ENCODE data around the gene CAMKMT. TPM values are rescaled to one million over a fixed set of nuclear protein-coding genes. Genes with fewer than 3 reads are reported as not detected.

The CAMKMT gene
- polyA plus RNA-seq, 2 donors, result 5.2 to 5.6 TPM

DNA sequence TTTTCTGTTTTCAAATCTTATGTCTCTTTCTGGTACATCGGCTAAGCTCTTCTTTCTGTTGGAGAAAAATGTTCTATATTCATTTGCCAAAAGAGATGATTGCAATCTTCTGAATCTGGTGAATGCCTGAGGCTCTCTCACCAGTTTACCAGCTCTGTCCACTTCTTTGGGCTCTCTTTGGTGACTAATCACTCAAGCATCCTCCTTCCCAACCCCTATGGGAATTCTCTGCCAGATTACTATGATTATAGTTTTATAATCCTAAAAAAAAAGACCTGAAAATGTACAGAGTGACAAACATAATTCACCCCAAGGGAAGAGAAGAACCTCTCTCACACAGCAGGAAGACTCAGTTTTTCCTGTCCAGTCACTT is 187.3 kb downstream of the CAMKMT start:
- Histone ChIP-seq H3K4me1 (ENCODE audit: control insufficient read depth in 2 of 2, insufficient read depth in 2 of 2, low read length in 1 of 2) (no peaks in the 10 kb centered on the region), H3K27me3 (ENCODE audit: control insufficient read depth in 1 of 2, insufficient read depth in 2 of 2, low read length in 2 of 2) (no peaks in the 10 kb centered on the region), H3K36me3 (ENCODE audit: control insufficient read depth in 2 of 2, insufficient read depth in 2 of 2, low read length in 1 of 2) (no peaks in the 10 kb centered on the region), H3K9me3 (ENCODE audit: control insufficient read depth in 2 of 2, insufficient read depth in 1 of 2, low read depth in 1 of 2, low read length in 1 of 2) (no peaks in the 10 kb centered on the region), H3K27ac (ENCODE audit: low read depth in 2 of 2, low read length in 1 of 2) (no peak overlapping the region), H3K4me3 (ENCODE audit: low read depth in 1 of 2, low read length in 2 of 2) (no peak overlapping the region)
- WGBS, 2 donors, result 32 to 56% methylated on average over 1 of the region's 1 CpG

DNA sequence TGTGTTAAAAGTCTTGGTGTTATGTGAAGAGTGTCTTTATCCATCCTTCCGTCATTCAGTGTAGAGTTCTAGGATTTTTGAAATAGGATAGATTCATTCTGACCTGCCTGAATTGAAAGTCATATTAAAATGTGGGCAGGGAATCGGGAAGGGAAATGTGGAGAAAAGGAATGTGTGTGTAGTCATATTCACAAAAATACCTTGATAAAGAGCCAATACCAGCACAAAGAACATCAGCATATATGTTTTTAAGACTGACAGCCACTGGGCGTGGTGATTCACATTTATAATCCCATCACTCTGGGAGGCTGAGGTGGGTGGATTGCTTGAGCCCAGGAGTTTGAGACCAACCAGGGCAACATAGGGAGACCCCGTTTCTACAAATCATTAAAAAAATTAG is 188.1 kb downstream of the CAMKMT start:
- H3K4me1 ChIP-seq (ENCODE audit: control insufficient read depth in 2 of 2, insufficient read depth in 2 of 2, low read length in 1 of 2), result no peaks in the 10 kb centered on the region
- H3K36me3 ChIP-seq (ENCODE audit: control insufficient read depth in 2 of 2, insufficient read depth in 2 of 2, low read length in 1 of 2), result no peaks in the 10 kb centered on the region
- H3K27me3 ChIP-seq (ENCODE audit: control insufficient read depth in 1 of 2, insufficient read depth in 2 of 2, low read length in 2 of 2), result no peaks in the 10 kb centered on the region
- no peak overlapping the region for H3K27ac ChIP-seq (ENCODE audit: low read depth in 2 of 2, low read length in 1 of 2)
- H3K9me3 ChIP-seq (ENCODE audit: control insufficient read depth in 2 of 2, insufficient read depth in 1 of 2, low read depth in 1 of 2, low read length in 1 of 2), result no peaks in the 10 kb centered on the region
- no peak overlapping the region for H3K4me3 ChIP-seq (ENCODE audit: low read depth in 1 of 2, low read length in 2 of 2)
- WGBS, 2 donors, result 83 to 93% methylated on average over 4 of the region's 4 CpGs

DNA sequence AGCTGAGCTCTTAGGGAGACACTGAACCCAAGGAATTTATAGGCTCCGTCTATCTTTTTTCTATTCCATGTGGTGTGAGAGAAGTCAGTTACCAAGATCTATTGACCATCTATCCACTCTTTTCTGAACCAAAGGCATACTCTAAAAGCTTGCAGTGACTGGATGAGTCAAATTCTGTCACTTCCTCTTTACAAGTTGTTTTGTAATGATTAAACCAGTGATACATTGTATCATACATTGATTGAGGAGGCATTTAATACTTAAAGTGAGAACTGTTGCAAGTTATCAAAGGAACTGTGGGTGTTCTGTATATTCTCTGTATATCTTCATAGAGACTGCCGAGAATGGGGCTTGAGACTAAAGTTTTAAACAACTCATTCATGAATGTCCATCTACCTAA is 188.8 kb downstream of the CAMKMT start:
- no peaks in the 10 kb centered on the region for H3K36me3 ChIP-seq (ENCODE audit: control insufficient read depth in 2 of 2, insufficient read depth in 2 of 2, low read length in 1 of 2)
- H3K27me3 ChIP-seq (ENCODE audit: control insufficient read depth in 1 of 2, insufficient read depth in 2 of 2, low read length in 2 of 2), result no peaks in the 10 kb centered on the region
- no peaks in the 10 kb centered on the region for H3K9me3 ChIP-seq (ENCODE audit: control insufficient read depth in 2 of 2, insufficient read depth in 1 of 2, low read depth in 1 of 2, low read length in 1 of 2)
- no peaks in the 10 kb centered on the region for H3K4me1 ChIP-seq (ENCODE audit: control insufficient read depth in 2 of 2, insufficient read depth in 2 of 2, low read length in 1 of 2)
- WGBS, 2 donors, result 93 to 97% methylated on average over 2 of the region's 2 CpGs
- H3K27ac ChIP-seq (ENCODE audit: low read depth in 2 of 2, low read length in 1 of 2), result no peak overlapping the region
- no peak overlapping the region for H3K4me3 ChIP-seq (ENCODE audit: low read depth in 1 of 2, low read length in 2 of 2)

DNA sequence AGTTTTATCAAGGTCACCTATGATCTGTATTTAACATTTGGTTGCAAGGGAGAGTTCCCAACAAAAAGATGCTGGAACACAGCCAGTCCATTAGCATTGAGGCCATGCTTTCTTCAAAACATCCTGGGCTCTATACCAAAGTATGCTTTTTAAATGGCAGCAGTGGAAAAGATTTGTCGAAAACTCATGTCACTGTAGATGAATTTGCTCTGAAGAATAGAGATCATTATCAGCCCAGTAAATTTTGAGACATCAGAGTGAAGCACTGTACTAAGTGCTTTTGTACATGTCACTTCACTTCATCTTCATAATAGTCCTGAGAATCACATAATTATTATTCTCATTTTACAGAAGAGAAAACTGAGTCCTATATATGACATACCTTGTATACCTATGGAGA is 189.8 kb downstream of the CAMKMT start:
- H3K27ac ChIP-seq (ENCODE audit: low read depth in 2 of 2, low read length in 1 of 2), result no peak overlapping the region
- H3K27me3 ChIP-seq (ENCODE audit: control insufficient read depth in 1 of 2, insufficient read depth in 2 of 2, low read length in 2 of 2), result no peaks in the 10 kb centered on the region
- H3K9me3 ChIP-seq (ENCODE audit: control insufficient read depth in 2 of 2, insufficient read depth in 1 of 2, low read depth in 1 of 2, low read length in 1 of 2), result no peaks in the 10 kb centered on the region
- no peaks in the 10 kb centered on the region for H3K36me3 ChIP-seq (ENCODE audit: control insufficient read depth in 2 of 2, insufficient read depth in 2 of 2, low read length in 1 of 2)
- WGBS, 2 donors, result 93 to 97% methylated on average over 1 of the region's 1 CpG
- H3K4me1 ChIP-seq (ENCODE audit: control insufficient read depth in 2 of 2, insufficient read depth in 2 of 2, low read length in 1 of 2), result no peaks in the 10 kb centered on the region
- no peak overlapping the region for H3K4me3 ChIP-seq (ENCODE audit: low read depth in 1 of 2, low read length in 2 of 2)

DNA sequence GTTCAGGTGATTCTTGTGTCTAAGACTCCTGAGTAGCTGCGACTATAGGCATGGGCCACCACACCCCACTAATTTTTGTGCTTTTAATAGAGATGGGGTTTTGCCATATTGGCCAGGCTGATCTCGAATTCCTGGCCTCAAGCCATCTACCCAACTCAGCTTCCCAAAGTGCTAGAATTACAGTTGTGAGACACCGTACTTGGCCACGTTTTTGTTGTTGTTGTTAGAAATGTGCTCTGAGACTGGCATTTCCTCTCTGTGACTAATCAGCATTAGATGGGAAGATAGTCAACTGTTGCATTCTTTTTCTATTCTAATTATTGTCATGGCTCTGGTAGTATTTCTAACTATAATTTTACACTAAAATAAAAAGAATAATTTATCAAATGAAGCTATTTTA is 191.7 kb downstream of the CAMKMT start:
- Histone ChIP-seq H3K9me3 (ENCODE audit: control insufficient read depth in 2 of 2, insufficient read depth in 1 of 2, low read depth in 1 of 2, low read length in 1 of 2) (no peaks in the 10 kb centered on the region), H3K27me3 (ENCODE audit: control insufficient read depth in 1 of 2, insufficient read depth in 2 of 2, low read length in 2 of 2) (no peaks in the 10 kb centered on the region), H3K36me3 (ENCODE audit: control insufficient read depth in 2 of 2, insufficient read depth in 2 of 2, low read length in 1 of 2) (no peaks in the 10 kb centered on the region), H3K4me1 (ENCODE audit: control insufficient read depth in 2 of 2, insufficient read depth in 2 of 2, low read length in 1 of 2) (no peaks in the 10 kb centered on the region), H3K4me3 (ENCODE audit: low read depth in 1 of 2, low read length in 2 of 2) (no peak overlapping the region), H3K27ac (ENCODE audit: low read depth in 2 of 2, low read length in 1 of 2) (no peak overlapping the region)
- WGBS, 2 donors, result 82 to 85% methylated on average over 4 of the region's 4 CpGs

DNA sequence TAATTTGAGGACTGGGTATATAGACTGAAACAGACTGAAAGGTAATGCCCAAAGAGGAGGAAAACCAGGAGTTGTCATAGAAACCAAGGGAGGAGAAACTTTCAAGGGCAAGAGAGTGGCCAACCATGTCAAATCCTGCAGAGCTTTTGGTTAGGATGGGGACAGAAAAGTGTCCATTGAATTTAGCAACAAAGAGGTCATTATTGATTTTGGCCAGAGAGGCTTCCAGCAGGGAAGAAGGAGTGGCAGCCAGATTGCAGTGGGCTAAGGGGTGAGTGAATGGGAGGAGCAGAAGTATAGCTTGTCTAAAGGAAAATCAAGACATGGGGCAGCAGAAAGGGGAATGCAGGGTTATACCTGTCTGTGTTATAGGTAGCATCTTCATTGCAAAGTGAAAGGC is 194.0 kb downstream of the CAMKMT start:
- no peaks in the 10 kb centered on the region for H3K4me1 ChIP-seq (ENCODE audit: control insufficient read depth in 2 of 2, insufficient read depth in 2 of 2, low read length in 1 of 2)
- no peaks in the 10 kb centered on the region for H3K27me3 ChIP-seq (ENCODE audit: control insufficient read depth in 1 of 2, insufficient read depth in 2 of 2, low read length in 2 of 2)
- no peak overlapping the region for H3K27ac ChIP-seq (ENCODE audit: low read depth in 2 of 2, low read length in 1 of 2)
- H3K36me3 ChIP-seq (ENCODE audit: control insufficient read depth in 2 of 2, insufficient read depth in 2 of 2, low read length in 1 of 2), result no peaks in the 10 kb centered on the region
- no peak overlapping the region for H3K4me3 ChIP-seq (ENCODE audit: low read depth in 1 of 2, low read length in 2 of 2)
- H3K9me3 ChIP-seq (ENCODE audit: control insufficient read depth in 2 of 2, insufficient read depth in 1 of 2, low read depth in 1 of 2, low read length in 1 of 2), result no peaks in the 10 kb centered on the region

DNA sequence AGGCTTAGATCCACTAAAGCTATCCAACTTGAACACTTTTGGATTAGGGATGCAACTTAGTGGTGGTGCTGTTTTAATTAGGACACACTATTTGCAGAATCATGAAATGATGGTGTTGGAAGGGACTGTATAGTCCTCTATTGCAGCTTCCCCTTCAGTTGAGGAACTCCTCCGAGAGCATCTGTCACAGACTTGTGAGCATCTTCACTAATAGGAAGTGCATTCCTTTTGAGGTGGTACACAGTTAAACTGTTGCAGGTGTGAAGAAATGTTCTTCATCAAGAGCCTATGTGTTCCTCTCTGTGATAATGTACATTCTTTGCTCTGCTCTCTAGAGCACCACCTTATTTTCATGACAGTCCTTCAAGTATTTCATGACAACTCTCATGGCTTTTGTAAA is 197.4 kb downstream of the CAMKMT start:
- no peaks in the 10 kb centered on the region for H3K4me1 ChIP-seq (ENCODE audit: control insufficient read depth in 2 of 2, insufficient read depth in 2 of 2, low read length in 1 of 2)
- no peaks in the 10 kb centered on the region for H3K9me3 ChIP-seq (ENCODE audit: control insufficient read depth in 2 of 2, insufficient read depth in 1 of 2, low read depth in 1 of 2, low read length in 1 of 2)
- H3K27ac ChIP-seq (ENCODE audit: low read depth in 2 of 2, low read length in 1 of 2), result no peak overlapping the region
- no peak overlapping the region for H3K4me3 ChIP-seq (ENCODE audit: low read depth in 1 of 2, low read length in 2 of 2)
- no peaks in the 10 kb centered on the region for H3K36me3 ChIP-seq (ENCODE audit: control insufficient read depth in 2 of 2, insufficient read depth in 2 of 2, low read length in 1 of 2)
- 84 to 89% methylated on average over 1 of the region's 1 CpG for WGBS, 2 donors
- H3K27me3 ChIP-seq (ENCODE audit: control insufficient read depth in 1 of 2, insufficient read depth in 2 of 2, low read length in 2 of 2), result no peaks in the 10 kb centered on the region

DNA sequence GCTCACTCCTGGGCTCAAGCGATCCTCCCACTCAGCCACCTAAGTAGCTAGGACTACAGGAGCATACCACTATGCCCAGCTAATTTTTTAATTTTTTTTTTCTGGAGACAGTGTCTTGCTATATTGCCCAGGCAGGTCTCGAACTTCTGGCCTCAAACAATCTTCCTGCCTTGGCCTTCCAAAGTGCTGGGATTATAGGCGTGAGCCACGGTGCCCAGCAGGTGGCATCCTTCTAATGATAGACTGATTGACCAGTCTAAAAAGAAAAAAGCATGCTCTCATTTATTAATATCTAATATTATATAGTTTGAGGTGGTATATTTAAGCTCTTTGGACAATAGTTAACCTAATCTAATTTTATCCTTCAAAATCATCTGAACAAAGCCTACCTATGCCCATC is 198.6 kb downstream of the CAMKMT start:
- Histone ChIP-seq H3K27ac (ENCODE audit: low read depth in 2 of 2, low read length in 1 of 2) (no peak overlapping the region), H3K4me1 (ENCODE audit: control insufficient read depth in 2 of 2, insufficient read depth in 2 of 2, low read length in 1 of 2) (no peaks in the 10 kb centered on the region), H3K27me3 (ENCODE audit: control insufficient read depth in 1 of 2, insufficient read depth in 2 of 2, low read length in 2 of 2) (no peaks in the 10 kb centered on the region), H3K36me3 (ENCODE audit: control insufficient read depth in 2 of 2, insufficient read depth in 2 of 2, low read length in 1 of 2) (no peaks in the 10 kb centered on the region), H3K9me3 (ENCODE audit: control insufficient read depth in 2 of 2, insufficient read depth in 1 of 2, low read depth in 1 of 2, low read length in 1 of 2) (no peaks in the 10 kb centered on the region), H3K4me3 (ENCODE audit: low read depth in 1 of 2, low read length in 2 of 2) (no peak overlapping the region)
- WGBS, 2 donors, result 88% methylated on average over 4 of the region's 4 CpGs

DNA sequence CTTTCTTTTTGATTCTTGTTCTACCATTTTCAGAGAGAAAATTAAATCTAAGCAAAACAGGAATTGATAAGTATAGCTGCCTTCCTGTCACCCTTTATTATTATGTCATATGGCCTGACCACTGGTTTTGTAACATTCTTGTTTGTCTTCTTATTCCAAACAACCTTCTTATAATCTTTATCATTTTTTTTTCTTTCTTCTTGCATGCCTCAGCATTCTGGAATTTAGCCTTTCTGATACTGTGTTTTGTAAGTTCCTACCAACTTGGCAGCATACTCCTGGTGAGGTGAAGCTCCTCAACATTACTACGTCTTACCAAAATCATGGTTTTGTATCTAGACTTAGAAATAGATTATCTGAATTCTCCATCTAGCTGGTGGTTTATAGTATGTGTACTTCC is 199.2 kb downstream of the CAMKMT start:
- Histone ChIP-seq H3K36me3 (ENCODE audit: control insufficient read depth in 2 of 2, insufficient read depth in 2 of 2, low read length in 1 of 2) (no peaks in the 10 kb centered on the region), H3K4me1 (ENCODE audit: control insufficient read depth in 2 of 2, insufficient read depth in 2 of 2, low read length in 1 of 2) (no peaks in the 10 kb centered on the region), H3K9me3 (ENCODE audit: control insufficient read depth in 2 of 2, insufficient read depth in 1 of 2, low read depth in 1 of 2, low read length in 1 of 2) (no peaks in the 10 kb centered on the region), H3K27ac (ENCODE audit: low read depth in 2 of 2, low read length in 1 of 2) (no peak overlapping the region), H3K4me3 (ENCODE audit: low read depth in 1 of 2, low read length in 2 of 2) (no peak overlapping the region), H3K27me3 (ENCODE audit: control insufficient read depth in 1 of 2, insufficient read depth in 2 of 2, low read length in 2 of 2) (no peaks in the 10 kb centered on the region)
- 77 to 89% methylated on average over 1 of the region's 1 CpG for WGBS, 2 donors

DNA sequence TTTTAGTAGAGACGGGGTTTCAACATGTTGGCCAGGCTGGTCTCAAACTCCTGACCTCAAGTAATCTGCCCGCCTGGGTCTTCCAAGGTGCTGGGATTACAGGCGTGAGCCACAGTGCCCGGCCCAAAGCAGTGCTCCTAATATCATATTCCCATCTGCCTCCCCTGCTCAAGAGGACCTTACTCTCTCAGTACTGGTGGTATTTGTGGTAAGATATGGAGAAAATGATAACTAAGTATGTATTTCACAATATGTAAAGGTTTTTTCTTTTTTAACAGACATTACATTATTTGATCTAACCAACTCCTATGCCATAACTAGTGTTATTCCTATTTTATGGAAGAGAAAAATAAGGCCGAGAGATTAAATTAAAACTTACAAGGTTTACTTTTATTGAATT is 201.0 kb downstream of the CAMKMT start:
- Histone ChIP-seq H3K4me1 (ENCODE audit: control insufficient read depth in 2 of 2, insufficient read depth in 2 of 2, low read length in 1 of 2) (no peaks in the 10 kb centered on the region), H3K4me3 (ENCODE audit: low read depth in 1 of 2, low read length in 2 of 2) (no peak overlapping the region), H3K27ac (ENCODE audit: low read depth in 2 of 2, low read length in 1 of 2) (no peak overlapping the region), H3K9me3 (ENCODE audit: control insufficient read depth in 2 of 2, insufficient read depth in 1 of 2, low read depth in 1 of 2, low read length in 1 of 2) (no peaks in the 10 kb centered on the region), H3K36me3 (ENCODE audit: control insufficient read depth in 2 of 2, insufficient read depth in 2 of 2, low read length in 1 of 2) (no peaks in the 10 kb centered on the region), H3K27me3 (ENCODE audit: control insufficient read depth in 1 of 2, insufficient read depth in 2 of 2, low read length in 2 of 2) (no peaks in the 10 kb centered on the region)
- WGBS, 2 donors, result 95 to 96% methylated on average over 5 of the region's 5 CpGs

All from esophagus (tissue), 2 donors.